OCI-LY3 (cell line): ENCODE results near the gene CELA2A.

Experiments used
- H2AFZ ChIP-seq: fragments of 200-600, 300-600 bp; shearing (Covaris generic); 2 replicates; pipeline ENCODE4 v1.6.0; 2014; ENCODE audit warnings: antibody characterized with exemption, low read depth, low read length
- H3K27ac ChIP-seq: fragments of 200-600, 300-600 bp; sonication (generic); 2 replicates; pipeline ENCODE4 v1.5.1; 2014; ENCODE audit warnings: mild to moderate bottlenecking, low read length, moderate library complexity, mixed read lengths
- H3K27me3 ChIP-seq: fragments of 200-600, 300-600 bp; sonication (generic); 2 replicates; pipeline ENCODE4 v1.6.1; 2014; ENCODE audit warnings: low read depth, low read length, mixed read lengths
- H3K36me3 ChIP-seq: fragments of 200-600, 300-600 bp; sonication (generic); replicated peaks from 2 replicates; pipeline ENCODE3; 2014; ENCODE audit warnings: low read depth, low read length, mixed read lengths
- H3K4me1 ChIP-seq: fragments of 300-600, 200-600 bp; sonication (generic); 2 replicates; pipeline ENCODE4 v1.6.1; 2014; ENCODE audit warnings: low read length, mixed read lengths
- H3K4me2 ChIP-seq: fragments of 200-600, 300-600 bp; sonication (generic); 2 replicates; pipeline ENCODE4 v1.6.1; 2014; ENCODE audit warnings: low read length, mixed read lengths
- H3K4me3 ChIP-seq: fragments of 300-600, 200-600 bp; sonication (generic); 2 replicates; pipeline ENCODE4 v1.5.1; 2014; ENCODE audit warnings: antibody characterized with exemption, mild to moderate bottlenecking, low read length, moderate library complexity
- H3K79me2 ChIP-seq: fragments of 300-600, 200-600 bp; shearing (Covaris generic); 2 replicates; pipeline ENCODE4 v1.6.1; 2014; ENCODE audit warnings: mild to moderate bottlenecking, low read length, mixed read lengths
- H3K9ac ChIP-seq: fragments of 300-600, 200-600 bp; shearing (Covaris generic); 2 replicates; pipeline ENCODE4 v1.6.0; 2014; ENCODE audit warnings: mild to moderate bottlenecking, low read length, moderate library complexity
- H3K9me3 ChIP-seq: fragments of 200-600, 300-600 bp; shearing (Covaris generic); 2 replicates; pipeline ENCODE4 v1.6.1; 2014; ENCODE audit warnings: low read length, mixed read lengths; ENCODE audit not compliant: insufficient read depth
- H4K20me1 ChIP-seq: fragments of 200-600, 300-600 bp; sonication (generic); 2 replicates; pipeline ENCODE4 v1.6.1; 2016; ENCODE audit warnings: low read length, mixed read lengths; ENCODE audit not compliant: insufficient read depth
- EZH2phosphoT487 ChIP-seq: fragments of 200-600 bp; shearing (Covaris generic); IDR thresholded peaks from 2 replicates; pipeline ENCODE4 v1.6.1; 2018; ENCODE audit warnings: antibody characterized with exemption, mixed run types, low read depth
- TF ChIP-seq, protein P1 (sequence below): fragments of 200-600, 300-600 bp; sonication (generic); IDR thresholded peaks from 2 replicates; pipeline ENCODE4 v1.5.1; 2014; ENCODE audit warnings: antibody characterized with exemption, low read length, low read depth

The CELA2A gene

DNA sequence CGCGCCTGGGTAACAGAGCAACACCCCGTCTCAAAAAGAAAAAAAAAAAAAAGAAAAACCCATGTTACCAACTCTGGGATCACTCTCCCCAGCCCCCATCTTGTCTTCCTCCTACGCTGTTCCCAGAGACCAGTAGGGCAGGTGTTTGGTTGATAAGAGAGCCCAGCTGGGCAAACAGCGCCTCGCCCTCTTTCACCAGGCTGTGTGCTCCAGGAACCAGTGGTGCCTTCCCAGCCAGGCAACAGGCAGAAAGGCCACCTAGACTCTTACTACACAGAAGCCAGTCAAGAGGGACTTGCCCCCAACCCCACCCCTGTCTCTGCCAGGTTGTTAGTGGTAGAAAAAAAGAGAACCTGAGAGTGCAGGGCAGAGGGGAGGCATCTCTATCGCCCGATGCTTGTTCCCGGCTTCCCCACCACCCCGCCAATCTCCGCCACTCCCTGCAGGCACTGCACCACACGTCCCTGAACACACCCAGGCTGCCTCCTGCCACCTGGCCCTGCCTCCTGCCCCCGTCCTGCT, 32.3 kb upstream of the CELA2A start:
- TF ChIP-seq EZH2phosphoT487 = no peak
- TF ChIP-seq, protein P1, sequence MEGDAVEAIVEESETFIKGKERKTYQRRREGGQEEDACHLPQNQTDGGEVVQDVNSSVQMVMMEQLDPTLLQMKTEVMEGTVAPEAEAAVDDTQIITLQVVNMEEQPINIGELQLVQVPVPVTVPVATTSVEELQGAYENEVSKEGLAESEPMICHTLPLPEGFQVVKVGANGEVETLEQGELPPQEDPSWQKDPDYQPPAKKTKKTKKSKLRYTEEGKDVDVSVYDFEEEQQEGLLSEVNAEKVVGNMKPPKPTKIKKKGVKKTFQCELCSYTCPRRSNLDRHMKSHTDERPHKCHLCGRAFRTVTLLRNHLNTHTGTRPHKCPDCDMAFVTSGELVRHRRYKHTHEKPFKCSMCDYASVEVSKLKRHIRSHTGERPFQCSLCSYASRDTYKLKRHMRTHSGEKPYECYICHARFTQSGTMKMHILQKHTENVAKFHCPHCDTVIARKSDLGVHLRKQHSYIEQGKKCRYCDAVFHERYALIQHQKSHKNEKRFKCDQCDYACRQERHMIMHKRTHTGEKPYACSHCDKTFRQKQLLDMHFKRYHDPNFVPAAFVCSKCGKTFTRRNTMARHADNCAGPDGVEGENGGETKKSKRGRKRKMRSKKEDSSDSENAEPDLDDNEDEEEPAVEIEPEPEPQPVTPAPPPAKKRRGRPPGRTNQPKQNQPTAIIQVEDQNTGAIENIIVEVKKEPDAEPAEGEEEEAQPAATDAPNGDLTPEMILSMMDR = no peak
- Histone ChIP-seq H3K27me3 (no peaks in the 10 kb centered on the region), H3K4me2 (no peak overlapping the region), H2AFZ (no peak overlapping the region), H4K20me1 (peaks cover 3% of the 10 kb centered on the region; the same call in 1 of the 2 replicates), H3K4me3 (no peak overlapping the region), H3K27ac (no peak overlapping the region), H3K9me3 (no peaks in the 10 kb centered on the region), H3K36me3 (no peaks in the 10 kb centered on the region), H3K79me2 (peaks cover 11% of the 10 kb centered on the region), H3K9ac (no peak overlapping the region), H3K4me1 (peaks cover 2% of the 10 kb centered on the region; the same call in 1 of the 2 replicates)

DNA sequence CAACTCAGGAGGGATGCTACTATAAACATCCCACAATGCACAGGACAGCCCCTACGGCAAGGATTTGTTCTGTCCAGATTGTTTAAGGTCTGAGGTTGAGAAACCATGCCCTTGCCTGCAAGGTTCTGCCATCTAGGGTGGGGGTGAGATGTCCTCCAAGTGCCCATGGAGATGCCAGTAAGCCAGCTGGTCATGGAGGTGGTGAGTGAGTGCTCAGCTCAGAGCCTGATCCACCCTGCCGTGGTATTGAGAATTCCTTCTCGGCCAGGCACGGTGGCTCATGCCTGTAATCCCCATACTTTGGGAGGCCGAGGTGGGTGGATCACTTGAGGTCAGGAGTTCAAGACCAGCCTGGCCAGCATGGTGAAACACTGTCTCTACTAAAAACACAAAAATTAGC, 31.6 kb upstream of the CELA2A start:
- TF ChIP-seq, protein P1 = no peak
- TF ChIP-seq EZH2phosphoT487 = no peak
- Histone ChIP-seq H3K9ac (no peak overlapping the region), H3K36me3 (no peaks in the 10 kb centered on the region), H3K27me3 (no peaks in the 10 kb centered on the region), H3K79me2 (peaks cover 4% of the 10 kb centered on the region; the same call in 1 of the 2 replicates), H4K20me1 (peaks cover 3% of the 10 kb centered on the region; the same call in 1 of the 2 replicates), H3K9me3 (no peaks in the 10 kb centered on the region), H2AFZ (no peak overlapping the region), H3K27ac (no peak overlapping the region), H3K4me2 (no peak overlapping the region), H3K4me3 (no peak overlapping the region), H3K4me1 (peaks cover 2% of the 10 kb centered on the region; the same call in 1 of the 2 replicates)

DNA sequence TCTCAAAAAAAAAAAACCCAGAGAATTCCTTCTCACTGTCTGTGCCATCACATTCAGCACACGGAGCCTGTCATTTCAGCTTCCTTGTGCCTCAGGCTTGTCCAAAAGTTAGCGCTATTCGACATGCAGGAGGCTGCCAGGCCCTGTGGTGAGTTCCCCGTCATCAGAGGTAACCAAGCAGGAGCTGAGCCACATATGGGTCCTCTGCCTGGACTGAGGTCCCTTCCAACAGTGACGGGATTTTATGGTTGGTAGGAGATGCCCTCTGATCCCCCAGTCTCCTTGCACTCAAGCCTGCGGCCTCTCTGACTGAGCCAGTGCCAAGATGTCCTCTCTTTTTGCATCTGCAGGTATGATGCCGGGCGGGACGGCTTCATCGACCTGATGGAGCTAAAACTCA, 31.0 kb upstream of the CELA2A start:
- Histone ChIP-seq H3K36me3 (no peaks in the 10 kb centered on the region), H3K27ac (no peak overlapping the region), H3K79me2 (peaks cover 4% of the 10 kb centered on the region; the same call in 1 of the 2 replicates), H2AFZ (no peak overlapping the region), H3K4me2 (no peak overlapping the region), H3K9ac (no peak overlapping the region), H3K4me1 (peaks cover 2% of the 10 kb centered on the region; the same call in 1 of the 2 replicates), H4K20me1 (peaks cover 3% of the 10 kb centered on the region; the same call in 1 of the 2 replicates), H3K9me3 (no peaks in the 10 kb centered on the region), H3K27me3 (no peaks in the 10 kb centered on the region), H3K4me3 (no peak overlapping the region)
- TF ChIP-seq, protein P1 = no peak
- no peak for TF ChIP-seq EZH2phosphoT487

DNA sequence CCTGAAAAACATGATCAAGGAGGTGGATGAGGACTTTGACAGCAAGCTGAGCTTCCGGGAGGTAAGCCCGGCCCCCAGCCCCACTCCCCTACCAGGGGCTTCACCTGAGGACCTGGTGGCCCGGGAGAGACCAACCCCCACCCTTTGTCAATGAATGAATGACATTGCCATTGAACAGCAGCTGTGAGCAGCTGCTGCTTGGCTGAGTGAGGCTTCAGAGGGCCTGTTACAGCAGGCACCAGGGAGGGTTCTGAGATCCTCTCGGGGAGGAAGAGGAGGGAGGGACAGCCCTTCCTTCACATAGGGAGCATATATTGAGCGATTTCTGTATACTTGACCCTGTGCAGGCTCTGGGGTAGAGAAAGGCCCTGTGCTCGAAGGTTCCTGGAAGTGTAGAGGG, 30.6 kb upstream of the CELA2A start:
- no peak overlapping the region for H2AFZ ChIP-seq
- H3K4me3 ChIP-seq = no peak overlapping the region
- no peak overlapping the region for H3K9ac ChIP-seq
- no peak overlapping the region for H3K4me2 ChIP-seq
- H4K20me1 ChIP-seq = peaks cover 3% of the 10 kb centered on the region; the same call in 1 of the 2 replicates
- H3K27ac ChIP-seq = no peak overlapping the region
- H3K36me3 ChIP-seq = no peaks in the 10 kb centered on the region
- H3K4me1 ChIP-seq = peaks cover 2% of the 10 kb centered on the region; the same call in 1 of the 2 replicates
- H3K27me3 ChIP-seq = no peaks in the 10 kb centered on the region
- TF ChIP-seq EZH2phosphoT487 = no peak
- TF ChIP-seq, protein P1 = no peak
- H3K9me3 ChIP-seq = no peaks in the 10 kb centered on the region
- peaks cover 4% of the 10 kb centered on the region; the same call in 1 of the 2 replicates for H3K79me2 ChIP-seq
